Measurements from ENCODE around the gene GCNT1. TPM values are rescaled to one million over a fixed set of nuclear protein-coding genes. Genes with fewer than 3 reads are reported as not detected.
"Not testable (repeated sequence)": the region's sequence is repeated elsewhere in the genome, so short reads cannot be mapped to it uniquely, and the experiment has no call there.

The GCNT1 gene
- polyA plus RNA-seq, 4 donors, result 4.1 to 6.4 (median 5.3) TPM

DNA sequence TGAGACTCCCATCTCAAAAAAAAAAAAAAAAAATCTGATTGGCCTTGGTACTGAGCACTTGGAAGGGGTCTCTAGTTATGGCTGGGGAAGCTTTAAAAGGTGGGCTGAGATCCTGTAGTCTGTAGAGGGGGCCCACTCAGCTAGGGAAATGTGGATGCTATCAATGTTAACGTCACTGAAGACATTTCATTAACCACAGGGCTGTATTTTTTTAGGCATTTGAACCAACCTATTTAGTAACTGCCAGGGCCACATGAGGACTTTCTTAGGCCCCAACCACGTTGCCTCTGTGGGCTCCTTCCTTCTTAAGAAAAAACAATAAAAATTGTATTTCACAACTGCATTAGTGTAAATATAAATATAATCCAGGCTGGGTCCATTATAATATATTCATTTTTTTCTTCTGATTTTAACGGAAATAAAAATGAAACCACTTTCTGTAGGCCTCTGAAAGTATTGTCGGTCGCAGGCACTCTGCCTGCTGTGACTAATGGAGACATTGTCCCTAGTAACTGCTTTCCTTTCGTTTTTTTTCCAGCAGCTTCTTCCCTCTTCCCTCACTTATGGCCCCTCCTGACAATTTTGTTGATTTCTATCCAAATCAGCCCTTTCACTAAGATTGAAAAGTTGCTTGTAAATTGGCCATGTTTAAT lies 71.6 kb downstream of the GCNT1 start:
- no peak for DNase-seq (ENCODE audit: low read depth in 4 of 4, low spot score in 3 of 4)

DNA sequence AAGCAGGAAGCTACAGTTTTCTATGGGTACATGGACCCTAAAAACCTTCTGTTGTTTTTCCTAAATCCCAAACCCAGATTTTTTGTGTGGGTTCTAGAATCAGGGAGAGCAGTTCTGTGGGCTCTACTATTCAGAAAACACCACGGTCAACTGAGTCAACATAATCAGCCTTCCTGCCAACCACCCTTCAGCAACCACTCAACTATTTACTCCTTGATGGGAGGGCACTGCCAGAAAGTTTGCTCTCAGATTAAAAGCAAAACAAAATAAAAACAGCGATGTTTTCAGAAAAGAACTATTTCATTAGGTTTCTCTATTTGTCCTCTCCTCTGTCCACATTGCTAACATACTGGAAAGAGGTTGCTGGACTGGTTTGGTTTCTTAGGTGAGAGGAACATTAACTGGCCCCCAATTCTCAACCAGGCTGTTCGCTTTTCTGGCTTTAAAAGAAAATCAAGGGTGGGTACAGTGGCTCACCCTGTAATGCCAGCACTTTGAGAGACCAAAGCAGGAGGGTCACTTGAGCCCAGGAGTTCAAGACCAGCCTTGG lies 72.3 kb downstream of the GCNT1 start:
- DNase-seq (ENCODE audit: low read depth in 4 of 4, low spot score in 3 of 4), result no peak

DNA sequence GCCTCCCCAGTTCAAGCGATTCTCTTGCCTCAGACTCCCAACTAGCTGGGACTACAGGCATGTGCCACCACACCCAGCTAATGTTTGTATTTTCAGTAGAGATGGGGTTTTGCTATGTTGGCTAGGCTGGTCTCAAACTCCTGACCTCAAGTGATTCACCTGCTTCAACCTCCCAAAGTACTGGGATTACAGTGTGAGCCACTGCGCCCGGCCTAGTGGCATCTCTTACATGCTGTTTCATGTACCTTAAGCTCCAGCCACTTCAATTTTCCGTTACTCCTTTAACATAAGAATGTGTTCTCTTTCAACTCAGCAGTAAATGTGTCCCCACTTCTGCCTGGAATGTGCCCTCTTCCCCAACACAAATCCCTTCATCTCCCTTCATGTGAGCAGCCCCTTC lies 73.9 kb downstream of the GCNT1 start:
- not testable (repeated sequence) for DNase-seq (ENCODE audit: low read depth in 4 of 4, low spot score in 3 of 4)

DNA sequence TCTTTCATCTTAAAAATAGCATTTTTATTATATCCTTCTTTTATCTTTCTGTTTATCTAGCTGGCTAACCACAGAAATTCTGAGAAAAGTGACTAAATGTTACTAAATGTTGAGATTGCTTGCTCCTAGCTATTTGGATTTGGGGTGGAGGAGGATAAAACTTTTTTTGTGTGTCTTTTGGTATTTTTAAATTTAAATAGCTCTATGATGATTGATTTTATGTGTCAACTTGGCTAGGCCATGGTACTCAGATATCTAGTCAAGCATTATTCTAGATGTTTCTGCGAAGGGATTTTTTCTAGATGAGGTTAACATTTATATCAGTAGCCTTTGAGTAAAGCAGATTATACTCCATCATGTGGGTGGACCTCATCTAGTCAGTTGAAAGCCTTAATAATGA lies 75.0 kb downstream of the GCNT1 start:
- no peak for DNase-seq (ENCODE audit: low read depth in 4 of 4, low spot score in 3 of 4)

DNA sequence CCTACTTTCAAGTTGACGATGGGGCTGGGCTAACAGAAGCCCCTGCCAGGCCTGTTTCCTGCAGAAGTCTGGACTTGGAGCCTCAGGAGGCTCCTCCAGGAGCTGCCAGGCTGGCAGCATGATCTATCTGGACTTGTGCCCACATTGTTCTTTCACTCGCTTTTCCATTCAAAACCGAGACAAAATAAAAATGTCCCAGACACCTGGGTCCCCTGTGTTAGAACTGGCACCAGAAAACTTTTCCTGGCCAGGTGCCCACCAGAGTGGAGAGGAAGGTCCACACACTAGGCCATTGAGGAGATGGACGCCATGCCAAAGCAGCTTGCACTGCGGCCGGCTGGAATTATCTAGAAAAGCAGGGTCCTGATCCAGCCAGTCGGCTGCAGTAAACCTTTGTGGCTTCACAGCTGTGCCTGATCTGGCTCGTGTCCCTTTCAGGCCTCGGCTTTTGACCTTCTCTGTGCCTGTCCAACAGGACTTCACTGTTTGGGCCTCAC lies 78.2 kb downstream of the GCNT1 start:
- no peak for DNase-seq (ENCODE audit: low read depth in 4 of 4, low spot score in 3 of 4)

DNA sequence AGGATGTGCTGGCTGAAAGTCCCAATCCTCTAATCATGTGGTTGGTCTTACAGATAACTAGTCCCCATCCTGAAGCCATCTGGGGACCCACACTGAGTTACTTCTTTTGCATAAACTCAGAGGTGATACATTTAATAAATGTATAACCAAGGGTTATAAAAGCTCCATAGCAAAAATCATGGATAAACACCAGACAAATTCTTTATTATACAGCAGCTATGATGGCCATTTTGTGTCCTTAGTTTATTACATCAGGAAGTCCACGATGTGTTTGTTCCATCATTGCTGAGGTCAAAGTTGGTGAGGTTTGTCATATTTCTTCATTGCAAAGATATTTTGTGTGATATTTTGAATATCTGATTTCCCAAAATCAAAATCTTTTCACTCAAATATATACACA lies 80.2 kb downstream of the GCNT1 start:
- no peak for DNase-seq (ENCODE audit: low read depth in 4 of 4, low spot score in 3 of 4)

DNA sequence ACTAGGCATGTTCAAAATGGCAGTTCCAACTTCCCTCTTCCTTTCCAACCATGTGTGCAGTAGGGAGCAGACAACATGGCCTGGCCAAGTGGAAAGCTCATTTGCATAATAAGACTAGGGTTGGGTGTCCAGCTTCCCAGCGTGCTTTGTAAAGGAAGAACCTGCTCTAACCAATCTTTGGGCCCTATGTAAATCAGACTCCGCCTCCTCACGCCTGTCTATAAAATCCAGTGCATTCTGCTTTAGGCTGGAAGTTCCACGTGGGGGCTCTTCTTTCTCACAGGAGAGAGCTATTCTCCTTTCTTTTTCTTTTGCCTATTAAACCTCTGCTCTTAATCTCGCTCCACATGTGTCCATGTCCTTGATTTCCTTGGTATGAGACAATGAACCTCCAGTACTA lies 83.4 kb downstream of the GCNT1 start:
- no peak for DNase-seq (ENCODE audit: low read depth in 4 of 4, low spot score in 3 of 4)

DNA sequence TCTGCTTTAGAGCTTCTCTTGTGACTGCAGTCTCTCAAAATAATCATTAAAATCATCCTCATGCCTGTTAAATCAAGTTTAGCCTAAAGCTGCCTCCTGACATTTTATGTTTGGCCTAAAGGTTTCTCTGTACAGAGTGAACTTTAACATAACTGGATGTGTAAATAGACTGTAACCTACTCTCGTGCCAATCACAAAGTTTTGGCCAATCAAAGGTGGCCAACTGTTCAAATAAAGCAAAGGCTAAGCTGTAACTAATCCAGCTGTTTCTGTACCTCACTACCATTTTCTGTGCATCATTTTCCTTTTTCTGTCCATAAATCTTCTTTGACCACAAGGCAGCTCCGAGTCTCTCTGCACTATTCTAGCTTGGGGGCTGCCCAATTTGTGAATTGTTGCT lies 86.2 kb downstream of the GCNT1 start:
- DNase-seq (ENCODE audit: low read depth in 4 of 4, low spot score in 3 of 4), result no peak

DNA sequence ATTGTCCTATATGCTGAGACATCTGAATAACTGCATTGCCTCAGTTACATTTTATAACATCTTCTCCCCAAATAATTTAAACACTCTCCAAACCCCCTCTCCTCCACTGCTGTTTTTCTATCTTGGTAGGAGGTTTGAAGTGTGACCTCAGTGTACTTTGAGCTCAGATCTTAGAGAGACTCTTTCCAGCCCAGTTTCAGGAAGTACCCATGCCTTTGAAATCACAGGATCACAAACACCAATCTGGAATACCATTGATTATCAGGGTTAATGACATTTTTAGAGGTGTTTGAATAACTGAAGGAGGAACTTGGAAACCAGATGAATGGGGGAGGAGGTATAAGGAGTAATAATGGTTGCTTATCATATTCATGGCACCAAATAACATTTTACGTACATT lies 93.2 kb downstream of the GCNT1 start:
- DNase-seq (ENCODE audit: low read depth in 4 of 4, low spot score in 3 of 4), result no peak

DNA sequence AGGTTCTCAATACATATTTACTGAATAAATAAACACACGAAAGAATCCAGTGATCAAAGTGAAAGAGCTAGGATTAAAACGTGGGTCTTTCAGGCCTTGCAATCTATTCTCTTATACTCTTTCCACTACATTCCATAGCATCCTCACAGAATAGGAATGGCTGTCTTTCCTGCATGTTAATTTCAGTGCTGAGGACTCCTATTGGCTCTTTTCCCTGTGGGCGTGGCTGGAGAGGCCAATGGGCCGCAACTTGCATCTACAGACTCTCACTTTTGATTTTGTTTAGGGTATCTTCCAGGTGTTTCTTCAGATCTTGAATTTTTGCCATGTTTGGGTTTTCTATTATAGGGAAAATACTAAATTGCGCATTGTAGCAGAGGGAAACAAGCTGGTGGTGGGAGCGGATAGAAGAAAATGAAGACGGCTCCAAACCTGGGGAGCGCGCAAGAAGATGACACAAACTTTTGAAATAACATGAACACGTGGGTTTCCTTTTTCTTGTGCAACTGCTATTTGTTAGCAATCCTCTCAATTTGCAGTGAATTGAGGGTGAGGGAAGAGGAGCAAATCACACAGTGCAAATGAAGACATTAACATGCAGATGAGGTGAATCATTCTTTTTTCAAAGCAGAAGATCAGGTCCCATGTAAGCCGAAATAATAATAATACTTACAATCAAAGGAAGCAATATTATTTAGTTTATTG lies 93.9 kb downstream of the GCNT1 start:
- no peak for DNase-seq (ENCODE audit: low read depth in 4 of 4, low spot score in 3 of 4)

DNA sequence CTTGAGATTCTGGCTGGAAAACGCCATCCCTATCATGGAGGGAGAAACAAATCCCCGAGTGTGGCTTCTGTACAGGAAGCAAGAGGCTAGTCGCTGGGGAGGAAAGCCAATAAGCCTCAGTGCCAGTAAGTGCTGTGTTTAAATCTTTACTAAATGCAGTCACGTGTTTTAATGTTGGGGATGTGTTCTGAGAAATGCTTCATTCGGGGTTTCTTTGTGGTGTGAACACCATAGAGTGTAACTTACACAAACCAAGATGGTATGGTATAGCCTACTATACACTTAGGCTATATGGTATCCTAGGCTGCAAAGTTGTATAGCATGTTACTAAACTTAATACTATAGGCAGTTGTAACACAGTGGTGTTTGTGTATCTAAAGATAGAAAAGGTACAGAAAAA lies 94.7 kb downstream of the GCNT1 start:
- DNase-seq (ENCODE audit: low read depth in 4 of 4, low spot score in 3 of 4), result no peak

Other genes starting within 250 kb of the GCNT1 start
- 10 to 100 TPM; 26.5 to 39.6 (median 38.1) TPM for gene RFK, start 64.8 kb upstream of the GCNT1 start, polyA plus RNA-seq (ENCODE audit: insufficient read length in 4 of 4)

All from right renal pelvis (tissue), 4 donors.